ENCODE measurements around the gene MOG. TPM values are rescaled to one million over a fixed set of nuclear protein-coding genes. Genes with fewer than 3 reads are reported as not detected.

The MOG gene
- total RNA-seq, 1 donor from 2014 or later, result under 0.01 TPM

- DNase-seq (ENCODE audit: low spot score in 2 of 2) (no peak), FAIRE-seq (no peak)
Measured at GRCh38 chr6:29673161-29673560, 16.3 kb downstream of the MOG start.

DNA sequence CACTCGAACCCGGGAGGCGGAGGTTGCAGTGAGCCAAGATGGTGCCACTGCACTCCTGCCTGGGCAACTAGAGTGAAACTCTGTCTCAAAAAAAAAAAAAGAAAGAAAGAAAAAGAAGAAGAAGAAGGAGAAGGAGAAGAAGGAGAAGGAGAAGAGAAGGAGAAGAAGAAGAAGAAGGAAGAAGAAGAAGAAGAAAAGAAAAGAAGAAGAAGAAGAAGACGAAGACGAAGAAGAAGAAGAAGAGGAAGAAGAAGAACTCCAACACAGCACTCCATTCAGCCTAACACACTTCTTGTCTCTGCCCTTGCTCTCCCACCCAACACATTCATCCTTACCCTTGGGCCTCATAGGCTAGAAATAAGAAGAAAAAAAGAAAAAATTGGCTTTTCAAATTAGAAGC is 17.1 kb downstream of the MOG start:
- DNase-seq (ENCODE audit: low spot score in 2 of 2) (no peak), FAIRE-seq (no peak)

- no peak for DNase-seq (ENCODE audit: low spot score in 2 of 2)
- no peak for FAIRE-seq
Measured at GRCh38 chr6:29675561-29675960, 18.7 kb downstream of the MOG start.

DNA sequence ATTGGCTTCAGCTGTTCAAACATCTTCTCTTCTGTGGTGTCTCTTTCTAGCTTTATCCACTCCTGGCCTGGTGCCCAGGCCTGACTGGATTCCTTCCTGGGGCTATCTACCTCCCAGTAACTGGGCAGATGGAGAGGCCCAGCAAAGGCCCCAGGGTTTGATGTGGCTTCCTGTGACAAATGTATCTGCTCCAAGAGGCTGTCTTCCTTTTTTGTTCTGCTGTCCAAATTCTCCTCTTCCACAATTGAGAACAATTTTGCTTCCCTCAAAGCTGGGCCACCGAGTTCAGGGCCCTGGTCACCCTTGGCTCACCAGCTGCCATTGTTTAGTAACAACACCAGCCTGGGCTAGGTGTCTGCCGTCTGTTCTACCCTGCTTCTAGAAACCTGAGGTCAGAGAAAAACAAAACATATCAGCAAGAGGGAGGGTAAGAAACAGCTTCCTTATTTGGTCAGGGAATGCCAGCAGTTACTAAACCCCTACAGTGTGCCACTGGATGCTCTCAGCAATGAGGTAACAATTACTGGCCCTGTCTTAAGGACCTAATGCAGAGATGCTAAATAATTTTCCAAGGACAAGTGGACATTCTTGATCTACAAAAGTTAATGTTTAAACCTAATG is 20.2 kb downstream of the MOG start:
- DNase-seq (ENCODE audit: low spot score in 2 of 2) (no peak), FAIRE-seq (no peak)

DNA sequence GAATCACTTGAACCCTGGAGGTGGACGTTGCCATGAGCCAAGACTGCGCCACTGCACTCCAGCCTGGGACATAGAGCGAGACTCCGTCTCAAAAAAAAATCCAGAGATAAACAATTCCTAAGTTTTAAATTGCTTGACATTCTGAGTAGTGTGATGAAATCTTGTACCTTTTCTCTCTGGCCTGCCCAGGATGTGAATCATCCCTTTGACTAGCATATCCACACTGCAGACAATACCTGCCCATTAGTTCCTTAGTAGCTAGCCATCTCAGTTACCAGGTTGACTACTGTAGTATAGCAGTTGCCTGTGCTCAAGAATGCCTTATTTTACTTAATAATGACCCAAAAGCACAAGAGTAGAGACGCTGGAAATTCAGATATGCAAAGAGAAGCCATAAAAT is 21.2 kb downstream of the MOG start:
- DNase-seq (ENCODE audit: low spot score in 2 of 2), result no peak
- no peak for FAIRE-seq

GRCh38 chr6:29679962-29680361 is 23.1 kb downstream of the MOG start:
- no peak for FAIRE-seq
- no peak for DNase-seq (ENCODE audit: low spot score in 2 of 2)

DNA sequence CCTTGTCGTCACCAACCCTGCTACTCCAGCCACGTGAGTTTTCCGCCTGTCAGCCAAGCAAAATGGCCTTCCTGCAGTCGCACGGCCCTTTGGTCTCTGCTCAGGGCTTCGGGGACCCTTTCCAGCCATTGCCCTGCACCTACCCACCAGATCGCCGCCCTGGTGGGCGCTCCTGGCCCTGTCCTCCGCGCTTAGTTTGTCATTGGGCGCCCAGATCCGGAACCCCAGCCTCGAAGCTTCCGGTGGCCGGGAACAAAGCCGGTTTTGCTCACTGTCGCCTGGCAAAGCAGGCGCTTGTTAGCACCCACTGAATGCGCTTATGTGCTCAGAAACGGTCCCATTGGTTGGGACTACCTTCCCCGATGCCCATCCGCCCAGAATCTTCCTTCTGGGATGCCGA is 23.5 kb downstream of the MOG start:
- FAIRE-seq (no peak), DNase-seq (ENCODE audit: low spot score in 2 of 2) (no peak)

GRCh38 chr6:29680904-29681303 is 24.0 kb downstream of the MOG start, which contains the start of gene ZFP57:
ZFP57 (minus strand) TSS chr6:29681152; CDS start chr6:29677003, 4,149 bp downstream.
- FAIRE-seq, result no peak

GRCh38 chr6:29681811-29682210 is 24.9 kb downstream of the MOG start:
- no peak for DNase-seq (ENCODE audit: low spot score in 2 of 2)
- no peak for FAIRE-seq

More at GRCh38 chr6:29680904-29681303, 24.0 kb downstream of the MOG start, which contains the start of gene ZFP57:
- DNase-seq (ENCODE audit: low spot score in 2 of 2), result no peak

DNA sequence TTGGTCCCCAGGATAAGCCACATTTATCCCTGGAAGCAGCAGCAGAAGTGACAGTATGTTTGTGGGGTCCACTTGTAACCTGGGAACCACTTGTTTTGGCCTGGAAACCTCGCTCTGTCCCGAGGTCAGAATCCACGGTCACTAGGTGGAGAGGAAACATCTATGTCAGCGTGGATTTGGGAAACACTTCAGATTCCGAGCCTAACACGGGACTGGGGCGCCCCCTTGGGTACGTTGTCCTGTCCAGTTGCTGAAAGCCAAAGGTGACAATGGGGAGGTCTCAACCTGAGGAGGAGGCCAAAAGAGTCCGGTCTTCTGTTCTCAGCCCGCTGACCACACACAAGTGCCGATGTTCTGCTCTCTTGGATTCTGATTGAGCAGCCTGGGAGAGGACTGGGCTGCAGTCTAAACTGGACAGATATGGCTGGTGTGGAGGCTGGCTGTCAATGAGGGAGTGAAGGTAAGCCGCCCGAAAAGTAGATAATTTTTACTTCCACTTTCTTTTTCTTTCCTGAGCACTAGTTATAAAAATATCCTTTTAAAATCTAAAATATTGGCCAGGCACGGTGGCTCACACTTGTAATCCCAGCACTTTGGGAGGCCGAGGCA is 28.9 kb downstream of the MOG start:
- FAIRE-seq (no peak), DNase-seq (ENCODE audit: low spot score in 2 of 2) (no peak)

- DNase-seq (ENCODE audit: low spot score in 2 of 2) (no peak), FAIRE-seq (no peak)
Measured at GRCh38 chr6:29694637-29695036, 37.7 kb downstream of the MOG start.

- no peak for DNase-seq (ENCODE audit: low spot score in 2 of 2)
- FAIRE-seq, result no peak
Measured at GRCh38 chr6:29696147-29697125, 39.5 kb downstream of the MOG start.

GRCh38 chr6:29702519-29703103 is 45.7 kb downstream of the MOG start:
- FAIRE-seq (no peak), DNase-seq (ENCODE audit: low spot score in 2 of 2) (no peak)

- FAIRE-seq (no peak), DNase-seq (ENCODE audit: low spot score in 2 of 2) (peak in 1 of 2 donors; percentile 61)
Measured at GRCh38 chr6:29705389-29706231, 48.7 kb downstream of the MOG start.

GRCh38 chr6:29708432-29709179 is 51.7 kb downstream of the MOG start:
- FAIRE-seq, result no peak
- DNase-seq (ENCODE audit: low spot score in 2 of 2), result no peak

GRCh38 chr6:29709188-29709587 is 52.3 kb downstream of the MOG start:
- DNase-seq (ENCODE audit: low spot score in 2 of 2) (no peak), FAIRE-seq (no peak)

GRCh38 chr6:29710281-29710941 is 53.5 kb downstream of the MOG start:
- FAIRE-seq (no peak), DNase-seq (ENCODE audit: low spot score in 2 of 2) (no peak)

- no peak for DNase-seq (ENCODE audit: low spot score in 2 of 2)
- FAIRE-seq, result no peak
Measured at GRCh38 chr6:29720863-29721262, 64.0 kb downstream of the MOG start.

All from frontal cortex (tissue), 4 donors.